Transverse colon (tissue), 3 donors: ENCODE data around the gene ZNF765.

Experiments
- CTCF ChIP-seq, 5 experiments: fragments of 200-600 bp in 3 of 5; fragments of 450-650 bp in 2 of 5; sonication (generic) in 3 of 5; IDR thresholded peaks; 1 replicate in 2 of 5; 2 replicates in 3 of 5; pipeline ENCODE4 v1.5.1; 2016 to 2017; ENCODE audit warnings: antibody characterized with exemption in 5 of 5, inconsistent platforms in 3 of 5, mild to moderate bottlenecking in 2 of 5, moderate library complexity in 1 of 5
- EP300 ChIP-seq: sonication (generic); formaldehyde crosslinking; IDR thresholded peaks from one replicate; pipeline ENCODE4 v1.6.1; 2017; ENCODE audit warnings: antibody characterized with exemption, low read depth

GRCh38 chr19:53365899-53366493 lies 29.0 kb upstream of the ZNF765 start:
- no peak for TF ChIP-seq CTCF (IDR thresholded peaks at IDR 0.05)
- TF ChIP-seq EP300: no peak
